GM21717 (cell line): ENCODE measurements around the gene NDST4.
"Not testable (repeated sequence)": the region's sequence is repeated elsewhere in the genome, so short reads cannot be mapped to it uniquely, and the experiment has no call there.

Source experiments
- ATAC-seq: cut with Tn5 transposase; IDR thresholded peaks from one replicate; pipeline ENCODE4 v1.9.1; 2021; ENCODE audit warnings: mild to moderate bottlenecking, moderate library complexity; ENCODE audit not compliant: unreplicated experiment

NDST4 gene

DNA sequence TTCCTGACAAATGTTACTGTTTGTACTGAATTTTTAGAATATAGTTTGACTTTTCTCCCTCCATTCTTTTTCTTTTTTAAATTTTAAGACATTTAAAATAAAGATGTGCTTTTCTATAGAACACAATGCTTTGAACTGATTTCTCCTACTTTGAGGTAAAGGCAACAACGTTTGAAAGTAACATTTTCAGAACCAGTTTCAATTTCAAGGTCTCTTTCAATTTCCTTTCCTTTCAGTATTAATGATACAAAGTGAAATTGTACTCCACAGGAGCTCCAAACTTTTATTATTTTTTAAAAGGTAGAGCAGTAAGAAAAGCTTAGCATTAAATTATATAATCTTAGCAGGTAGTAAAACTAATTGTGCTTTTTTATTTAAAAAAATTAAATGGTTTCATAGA lies 54.9 kb downstream of the NDST4 start:
- no peak for ATAC-seq

DNA sequence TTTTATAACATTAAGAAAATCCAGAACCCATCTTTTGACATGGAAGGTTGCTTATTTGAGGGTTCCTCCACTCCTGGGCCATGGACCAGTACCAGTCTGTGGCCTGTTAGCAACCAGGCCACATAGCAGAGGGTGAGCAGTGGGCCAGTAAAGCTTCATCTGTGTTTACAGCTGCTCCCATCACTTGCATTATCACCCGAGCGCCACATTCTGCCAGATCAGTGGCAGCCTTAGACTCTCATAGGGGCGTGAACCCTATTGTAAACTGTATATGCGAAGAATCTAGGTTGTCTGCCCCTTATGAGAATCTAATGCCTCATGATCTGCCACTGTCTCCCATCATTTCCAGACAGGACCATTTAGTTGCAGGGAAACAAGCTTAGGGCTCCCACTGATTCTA lies 58.6 kb downstream of the NDST4 start:
- ATAC-seq = no peak

GRCh38 chr4:115053313-115053712 lies 60.1 kb downstream of the NDST4 start:
- ATAC-seq = no peak

DNA sequence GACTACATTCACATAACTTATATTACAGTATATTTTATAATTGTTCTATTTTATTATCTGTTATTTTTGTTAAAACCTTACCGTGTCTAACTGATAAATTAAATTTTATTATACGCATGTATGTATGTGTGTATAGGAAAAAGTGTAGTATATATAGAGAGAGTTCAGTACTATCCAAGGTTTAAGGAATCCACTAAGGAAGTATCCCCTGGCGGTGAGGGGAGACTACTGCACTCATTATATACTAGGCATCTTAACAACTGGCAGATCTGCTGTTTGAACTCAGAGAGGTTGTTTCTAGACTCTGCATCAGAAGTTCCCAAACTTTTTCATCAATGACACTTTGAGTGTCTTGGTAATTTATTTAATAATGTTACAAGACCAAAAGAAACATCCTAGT lies 70.9 kb downstream of the NDST4 start:
- ATAC-seq = peak; percentile 72

- no peak for ATAC-seq
These were observed 83.1 kb downstream of the NDST4 start for GRCh38 chr4:115030281-115030680.

DNA sequence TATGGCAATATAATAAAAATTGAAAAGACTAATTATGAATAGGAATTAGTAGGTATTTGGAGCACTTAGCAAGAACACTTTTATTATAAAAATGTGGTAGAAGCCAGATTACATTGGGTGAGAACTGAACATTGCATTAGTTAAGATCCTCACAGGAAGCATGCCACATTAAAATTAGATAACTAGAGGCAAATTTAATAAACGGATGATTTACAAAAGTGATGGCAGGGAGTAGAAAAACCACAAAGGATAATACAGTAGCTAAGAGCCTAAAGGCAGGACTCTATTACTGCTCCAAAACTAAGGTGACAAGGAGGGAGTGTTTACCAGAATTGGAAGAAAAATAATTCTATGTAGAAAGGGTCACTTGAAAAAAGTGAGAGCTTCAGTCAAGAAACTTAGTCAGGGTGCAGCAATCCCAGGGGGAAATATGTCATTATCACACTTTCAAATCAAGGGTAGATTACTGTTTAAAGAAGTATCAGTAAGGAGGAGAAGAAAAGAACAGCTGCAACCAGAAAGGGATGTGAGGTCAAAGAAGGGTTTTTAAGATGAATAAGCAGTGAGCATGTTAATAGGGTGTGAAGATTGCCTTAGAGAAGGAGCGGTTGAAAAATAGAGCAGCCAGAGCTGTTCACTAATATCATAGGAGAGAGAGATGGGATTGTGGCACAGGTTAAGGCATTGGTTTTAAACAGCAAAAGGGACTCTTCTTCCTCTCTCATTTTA lies 84.6 kb downstream of the NDST4 start:
- no peak for ATAC-seq

DNA sequence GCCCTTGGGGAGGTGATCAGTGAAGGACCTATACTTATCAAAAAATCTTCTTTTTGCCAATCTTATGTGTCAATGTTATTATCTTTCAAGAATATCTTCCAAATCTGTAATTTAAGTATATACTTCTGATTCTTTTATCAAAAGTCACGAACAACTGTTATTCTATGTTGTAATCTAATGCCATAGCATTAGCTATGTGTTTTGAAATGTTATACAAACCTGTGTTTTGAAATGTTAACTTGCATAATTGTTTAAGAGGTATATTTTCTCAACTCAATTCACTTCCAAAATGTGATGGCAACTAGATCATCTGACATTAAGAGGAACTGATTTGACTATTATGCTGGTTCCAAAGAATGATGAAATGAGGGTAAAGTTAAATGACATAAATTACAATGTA lies 113.5 kb downstream of the NDST4 start:
- ATAC-seq = no peak

DNA sequence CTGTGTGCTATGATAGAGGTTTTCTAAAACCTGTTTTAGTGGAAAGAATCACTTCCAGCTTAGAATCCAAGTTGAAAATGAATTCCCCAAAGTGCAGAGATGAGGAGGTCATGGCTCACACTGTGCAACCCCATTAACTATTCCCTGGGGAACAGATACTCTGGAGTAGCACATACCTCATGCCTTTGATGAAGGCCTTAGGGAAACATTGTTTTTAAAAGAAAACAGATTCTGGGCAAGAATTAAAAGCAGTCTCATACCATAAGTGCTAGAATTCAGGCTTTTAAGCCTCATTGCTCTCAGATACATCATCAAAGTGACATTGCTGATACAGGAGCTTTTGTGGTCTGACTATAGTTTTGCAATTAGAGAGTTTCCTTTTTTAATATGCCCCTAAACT lies 115.1 kb downstream of the NDST4 start:
- no peak for ATAC-seq

DNA sequence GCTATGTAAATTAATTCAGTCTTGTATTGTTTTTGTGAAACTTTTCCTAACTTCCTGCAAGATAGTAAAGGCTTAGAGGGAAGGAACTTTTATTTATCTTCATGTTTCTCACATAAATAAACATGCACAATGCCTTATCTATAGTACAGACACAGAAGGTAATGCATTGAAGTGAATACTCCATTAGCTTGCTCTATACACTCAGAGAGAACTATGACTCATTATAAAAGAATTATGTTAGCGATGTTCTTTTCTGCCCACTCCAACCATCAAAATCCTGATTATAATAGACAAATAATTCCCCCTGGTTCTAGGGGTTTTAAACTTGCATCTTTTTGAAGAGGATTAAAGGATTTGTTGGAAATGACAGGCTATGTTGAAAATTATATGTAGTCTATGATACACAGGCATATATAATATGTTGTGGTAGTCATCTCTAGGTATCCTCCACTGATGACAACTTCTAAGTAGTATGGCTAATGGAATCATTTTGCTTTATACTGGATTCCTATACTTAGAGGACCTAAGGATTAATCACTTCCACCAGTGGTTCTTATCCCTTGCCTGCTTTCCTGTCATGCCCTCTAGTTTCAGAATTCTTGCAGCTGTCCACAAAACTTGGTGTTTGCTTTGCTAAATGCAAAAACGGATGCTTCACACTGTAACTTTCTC lies 115.7 kb downstream of the NDST4 start:
- no peak for ATAC-seq

DNA sequence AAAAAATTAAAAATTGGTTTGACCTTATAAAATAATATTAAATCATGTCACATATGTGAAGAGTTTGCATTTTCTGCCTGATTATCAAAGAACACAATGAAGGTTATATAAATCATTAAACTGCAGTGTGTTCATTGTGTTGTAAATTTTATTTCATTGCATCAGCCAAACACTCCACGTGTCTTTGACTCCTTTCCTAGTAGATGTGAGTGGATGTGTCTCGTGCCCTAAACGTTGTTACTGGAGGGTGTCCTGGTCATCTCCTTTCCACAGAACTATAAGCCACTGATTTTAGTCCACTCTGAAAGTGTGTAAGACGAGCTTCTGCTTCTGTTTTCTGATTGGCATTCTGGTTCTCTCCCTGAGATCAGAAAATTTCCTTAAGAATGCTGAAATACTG lies 127.3 kb downstream of the NDST4 start:
- ATAC-seq = no peak

GRCh38 chr4:114980932-114981708 lies 132.3 kb downstream of the NDST4 start:
- no peak for ATAC-seq

GRCh38 chr4:114980399-114980798 lies 133.0 kb downstream of the NDST4 start:
- not testable (repeated sequence) for ATAC-seq

DNA sequence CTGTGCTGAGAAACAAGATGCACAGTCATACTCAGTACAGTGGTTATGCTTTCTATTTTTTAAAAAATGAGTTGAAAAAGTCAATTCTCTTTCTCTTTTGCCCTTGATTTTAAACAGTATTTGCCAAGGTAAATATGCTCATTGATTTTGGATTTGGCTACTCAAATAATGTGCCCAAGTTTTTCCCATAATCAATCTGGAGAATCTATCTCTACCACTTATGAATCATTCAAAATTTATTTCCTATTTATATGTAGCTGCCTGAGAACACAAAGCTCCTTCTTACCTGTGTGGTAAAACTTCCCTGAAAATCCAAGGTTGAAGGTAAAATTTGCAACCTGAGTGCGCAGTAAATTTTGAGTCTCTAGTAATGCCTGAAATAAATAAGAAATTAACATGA lies 136.5 kb downstream of the NDST4 start:
- no peak for ATAC-seq

DNA sequence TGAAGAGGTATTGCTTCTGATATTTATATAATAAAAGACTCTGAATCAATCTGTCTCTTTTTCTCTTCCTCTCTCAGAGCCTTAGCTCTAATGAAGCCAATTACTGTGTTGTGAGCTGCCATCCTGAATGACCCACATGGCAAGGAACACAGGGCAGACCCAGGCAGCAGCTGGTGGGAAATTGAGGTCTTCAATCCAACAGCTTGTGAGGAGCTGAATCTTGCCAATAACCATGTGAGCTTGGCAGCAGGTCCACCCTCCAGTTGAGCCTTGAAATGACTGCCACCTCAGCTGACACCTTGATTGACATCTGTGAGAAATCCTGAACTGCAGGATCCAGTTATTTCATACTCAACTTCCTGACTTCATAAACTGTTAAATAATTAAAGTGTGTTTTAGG lies 149.4 kb downstream of the NDST4 start:
- ATAC-seq = no peak

- no peak for ATAC-seq
These were observed 167.8 kb downstream of the NDST4 start for GRCh38 chr4:114945616-114946015.

- no peak for ATAC-seq
These were observed 171.9 kb downstream of the NDST4 start for GRCh38 chr4:114941503-114941902.

GRCh38 chr4:114927881-114928280 lies 185.5 kb downstream of the NDST4 start:
- no peak for ATAC-seq

- ATAC-seq = no peak
These were observed 186.8 kb downstream of the NDST4 start for GRCh38 chr4:114926583-114926982.

DNA sequence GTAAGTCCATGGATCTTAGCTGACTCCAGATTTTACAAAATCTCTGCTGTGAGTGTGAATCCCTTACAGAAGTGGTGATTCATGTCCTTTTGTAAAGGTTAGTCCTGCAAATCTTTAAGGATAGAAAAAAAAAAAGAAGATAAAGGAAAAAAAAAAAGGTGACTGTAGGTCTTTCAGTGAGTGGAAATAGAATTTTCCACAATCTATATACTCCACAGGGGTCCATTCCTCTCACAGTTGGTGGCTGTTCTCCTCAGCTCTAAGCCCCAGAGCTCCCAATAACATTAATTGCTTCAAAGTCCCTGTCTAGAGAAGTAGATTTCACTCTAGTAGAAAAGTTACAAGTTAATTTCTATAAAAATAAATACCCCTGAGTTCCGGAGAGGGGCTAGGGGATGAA lies 189.1 kb downstream of the NDST4 start:
- no peak for ATAC-seq

DNA sequence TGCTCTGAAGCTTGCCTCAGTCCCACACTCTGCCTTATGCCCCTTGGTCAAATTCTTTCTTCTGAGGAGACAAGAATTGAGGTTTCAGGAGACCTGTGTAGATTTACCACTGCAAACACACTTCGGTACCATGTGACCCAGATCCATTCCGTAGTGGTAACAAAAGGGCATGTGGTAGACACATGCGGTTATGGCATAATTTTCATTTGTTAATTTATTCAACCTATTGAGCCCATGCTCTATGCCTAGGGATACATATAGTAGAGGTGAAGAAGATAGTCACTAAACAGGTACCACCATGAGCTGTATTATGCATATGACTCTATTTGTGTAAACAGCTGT lies 190.9 kb downstream of the NDST4 start:
- ATAC-seq = no peak

- no peak for ATAC-seq
These were observed 191.4 kb downstream of the NDST4 start for GRCh38 chr4:114921790-114922591.
